ENCODE measurements around the gene CHD2. TPM values are rescaled to one million over a fixed set of nuclear protein-coding genes. Genes with fewer than 3 reads are reported as not detected.

Gene CHD2
- total RNA-seq, 4 donors from 2014 or later: 149 to 299 (median 213) TPM

DNA sequence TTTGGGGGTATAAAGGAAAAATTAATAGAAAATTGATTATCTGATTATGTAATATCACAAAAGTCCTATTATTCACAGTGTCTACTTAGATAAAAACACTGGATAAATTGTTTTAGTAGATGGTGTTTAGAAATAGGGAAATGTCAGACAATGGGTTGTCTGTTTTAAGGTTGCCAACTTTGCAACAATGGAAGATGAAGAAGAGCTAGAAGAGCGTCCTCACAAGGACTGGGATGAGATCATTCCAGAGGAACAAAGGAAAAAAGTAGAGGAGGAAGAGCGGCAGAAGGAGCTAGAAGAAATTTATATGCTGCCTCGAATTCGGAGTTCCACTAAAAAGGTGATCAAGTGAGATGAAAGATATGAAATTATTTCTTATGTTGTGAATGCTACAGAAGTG lies 84.0 kb downstream of the CHD2 start:
- Histone ChIP-seq H3K9me3 (no peaks in the 10 kb centered on the region), H3K27ac (no peak overlapping the region), H3K4me3 (replicated peaks in 1 of 3) (no peak overlapping the region), H3K4me1 (peaks cover 0 to under 1% of the 10 kb centered on the region in 2 donors), H3K36me3 (peaks cover 65 to 66% of the 10 kb centered on the region in 2 donors), H3K27me3 (no peaks in the 10 kb centered on the region)
- TF ChIP-seq POLR2A (IDR thresholded peaks at IDR 0.05): no peak
- TF ChIP-seq, protein P1, sequence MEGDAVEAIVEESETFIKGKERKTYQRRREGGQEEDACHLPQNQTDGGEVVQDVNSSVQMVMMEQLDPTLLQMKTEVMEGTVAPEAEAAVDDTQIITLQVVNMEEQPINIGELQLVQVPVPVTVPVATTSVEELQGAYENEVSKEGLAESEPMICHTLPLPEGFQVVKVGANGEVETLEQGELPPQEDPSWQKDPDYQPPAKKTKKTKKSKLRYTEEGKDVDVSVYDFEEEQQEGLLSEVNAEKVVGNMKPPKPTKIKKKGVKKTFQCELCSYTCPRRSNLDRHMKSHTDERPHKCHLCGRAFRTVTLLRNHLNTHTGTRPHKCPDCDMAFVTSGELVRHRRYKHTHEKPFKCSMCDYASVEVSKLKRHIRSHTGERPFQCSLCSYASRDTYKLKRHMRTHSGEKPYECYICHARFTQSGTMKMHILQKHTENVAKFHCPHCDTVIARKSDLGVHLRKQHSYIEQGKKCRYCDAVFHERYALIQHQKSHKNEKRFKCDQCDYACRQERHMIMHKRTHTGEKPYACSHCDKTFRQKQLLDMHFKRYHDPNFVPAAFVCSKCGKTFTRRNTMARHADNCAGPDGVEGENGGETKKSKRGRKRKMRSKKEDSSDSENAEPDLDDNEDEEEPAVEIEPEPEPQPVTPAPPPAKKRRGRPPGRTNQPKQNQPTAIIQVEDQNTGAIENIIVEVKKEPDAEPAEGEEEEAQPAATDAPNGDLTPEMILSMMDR (IDR thresholded peaks at IDR 0.05): no peak
- no peak for DNase-seq
- WGBS, 2 donors: 90 to 93% methylated on average over 4 of the region's 4 CpGs
- intact Hi-C loops (cut with DNase I): no loop called here

DNA sequence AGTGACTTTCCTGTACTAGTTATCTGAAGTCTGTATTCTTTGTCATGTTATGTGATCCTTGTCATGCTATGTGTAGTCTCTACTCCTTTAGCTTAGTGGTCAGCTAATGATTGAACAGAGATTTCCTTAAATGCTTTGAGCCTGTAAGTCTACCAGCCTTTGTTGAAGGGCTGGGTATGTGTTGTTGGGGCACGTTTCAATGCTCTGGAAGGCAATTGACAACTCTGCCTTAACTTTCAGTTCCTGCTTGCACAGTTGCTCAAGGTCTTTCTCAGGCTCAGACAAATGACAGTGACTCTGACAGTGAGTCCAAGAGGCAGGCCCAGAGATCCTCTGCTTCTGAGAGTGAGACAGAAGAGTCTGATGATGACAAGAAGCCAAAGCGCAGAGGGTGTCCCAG lies 89.3 kb downstream of the CHD2 start:
- Histone ChIP-seq H3K4me1 (peaks cover 0 to 6% of the 10 kb centered on the region in 2 donors), H3K9me3 (no peaks in the 10 kb centered on the region), H3K4me3 (replicated peaks in 1 of 3) (no peak overlapping the region), H3K27me3 (no peaks in the 10 kb centered on the region), H3K27ac (peak overlapping the region in 1 of 3 donors; percentile 1), H3K36me3 (peaks cover 55 to 61% of the 10 kb centered on the region in 2 donors)
- intact Hi-C loops (cut with DNase I): no loop called here
- WGBS, 2 donors: 77 to 88% methylated on average over 2 of the region's 2 CpGs
- DNase-seq: no peak
- TF ChIP-seq, protein P1 (IDR thresholded peaks at IDR 0.05): no peak
- no peak for TF ChIP-seq POLR2A (IDR thresholded peaks at IDR 0.05)

DNA sequence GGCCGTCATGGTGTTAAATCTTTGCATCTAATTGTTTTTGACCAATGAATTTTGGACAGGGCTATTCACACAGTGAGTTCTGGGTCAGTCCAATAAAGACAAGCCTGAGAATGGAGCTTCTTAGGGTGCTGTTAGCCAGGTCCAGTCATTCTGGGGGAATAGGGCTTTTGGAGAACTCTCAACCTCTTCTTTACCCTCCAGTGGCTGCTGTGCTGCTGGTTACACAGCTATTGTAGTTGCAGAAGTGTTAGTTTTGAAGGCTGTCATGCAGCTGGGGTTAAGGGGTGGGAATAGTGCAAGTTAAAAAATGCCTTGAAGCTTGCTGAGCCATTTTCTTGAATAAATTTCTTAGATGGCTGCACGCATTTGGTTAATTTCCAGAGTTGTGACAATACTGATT lies 89.9 kb downstream of the CHD2 start:
- TF ChIP-seq, protein P1 (IDR thresholded peaks at IDR 0.05): no peak
- no peak for TF ChIP-seq POLR2A (IDR thresholded peaks at IDR 0.05)
- intact Hi-C loops (cut with DNase I): no loop called here
- Histone ChIP-seq H3K27me3 (no peaks in the 10 kb centered on the region), H3K27ac (peak overlapping the region in 1 of 3 donors; percentile 1), H3K4me1 (peaks cover 0 to 6% of the 10 kb centered on the region in 2 donors), H3K36me3 (peaks cover 49 to 59% of the 10 kb centered on the region in 2 donors), H3K9me3 (no peaks in the 10 kb centered on the region), H3K4me3 (replicated peaks in 1 of 3) (no peak overlapping the region)
- 82 to 88% methylated on average over 2 of the region's 2 CpGs for WGBS, 2 donors
- no peak for DNase-seq

DNA sequence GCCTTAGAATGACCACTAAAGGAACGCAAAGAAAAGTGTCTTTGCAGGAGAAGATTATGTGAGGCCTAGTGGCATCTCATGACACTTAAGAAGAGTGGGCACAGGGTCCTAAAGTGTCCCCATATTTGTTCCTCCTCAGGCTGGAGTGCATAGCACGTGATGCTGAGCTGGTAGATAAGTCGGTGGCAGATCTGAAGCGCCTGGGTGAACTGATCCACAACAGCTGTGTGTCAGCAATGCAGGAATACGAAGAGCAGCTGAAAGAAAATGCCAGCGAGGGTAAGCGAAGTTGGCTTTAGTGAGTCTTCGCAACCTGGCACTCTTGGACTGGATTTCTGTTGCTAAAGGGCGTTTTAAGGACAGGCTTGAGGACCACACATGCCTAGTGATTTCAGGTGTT lies 92.6 kb downstream of the CHD2 start:
- TF ChIP-seq POLR2A (IDR thresholded peaks at IDR 0.05): no peak
- TF ChIP-seq, protein P1 (IDR thresholded peaks at IDR 0.05): no peak
- Histone ChIP-seq H3K27me3 (no peaks in the 10 kb centered on the region), H3K4me1 (peaks cover 0 to 6% of the 10 kb centered on the region in 2 donors), H3K4me3 (replicated peaks in 1 of 3) (no peak overlapping the region), H3K36me3 (peaks cover 52 to 53% of the 10 kb centered on the region in 2 donors), H3K27ac (no peak overlapping the region), H3K9me3 (no peaks in the 10 kb centered on the region)
- 89 to 95% methylated on average over 9 of the region's 9 CpGs for WGBS, 2 donors
- no peak for DNase-seq
- intact Hi-C loops (cut with DNase I): no loop called here

DNA sequence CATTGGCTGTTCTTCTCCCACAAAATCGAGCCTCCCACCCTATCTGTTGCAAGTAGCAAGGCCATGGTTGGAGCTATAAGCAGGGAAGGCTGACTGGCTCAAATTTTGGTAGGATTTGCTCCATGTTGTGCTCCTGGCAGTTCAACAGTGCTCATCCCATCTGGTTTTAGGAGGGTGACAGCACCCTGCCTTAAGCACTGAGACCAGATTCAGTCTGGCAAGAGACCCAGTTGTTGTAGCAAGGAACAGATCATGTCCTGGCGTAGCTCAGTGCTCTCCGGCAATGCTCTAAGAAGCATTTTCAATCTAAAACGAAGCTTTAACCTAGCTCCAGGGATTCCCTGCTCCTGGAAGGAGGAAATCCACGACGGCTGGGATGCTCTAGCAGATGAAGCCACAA lies 97.7 kb downstream of the CHD2 start:
- no peak for DNase-seq
- Histone ChIP-seq H3K36me3 (peaks cover 71 to 72% of the 10 kb centered on the region in 2 donors), H3K9me3 (no peaks in the 10 kb centered on the region), H3K4me3 (replicated peaks in 1 of 3) (no peak overlapping the region), H3K4me1 (no peaks in the 10 kb centered on the region), H3K27ac (no peak overlapping the region), H3K27me3 (no peaks in the 10 kb centered on the region)
- TF ChIP-seq, protein P1 (IDR thresholded peaks at IDR 0.05): no peak
- no peak for TF ChIP-seq POLR2A (IDR thresholded peaks at IDR 0.05)
- WGBS, 2 donors: 90 to 95% methylated on average over 4 to 6 of the region's 6 CpGs
- intact Hi-C loops (cut with DNase I): no loop called here

Data from thyroid gland (tissue), 4 donors.